SH-SY5Y (cell line): ENCODE measurements around the gene NLGN2.

ENCODE experiments used
- GATA2 ChIP-seq: IDR thresholded peaks from 2 replicates; pipeline ENCODE4 v1.6.1; 2011; ENCODE audit warnings: mild to moderate bottlenecking, low read depth, low read length
- GATA3 ChIP-seq: IDR thresholded peaks from 2 replicates; pipeline ENCODE4 v1.6.1; 2011; ENCODE audit warnings: low read depth, mild to moderate bottlenecking, low read length, moderate library complexity

- TF ChIP-seq GATA3 (no peak), GATA2 (no peak)
Measured at GRCh38 chr17:7408863-7409262, 1.2 kb downstream of the NLGN2 start.
